HUES6 (cell line): ENCODE data around the gene FOXM1.
"Not testable (repeated sequence)": the region's sequence is repeated elsewhere in the genome, so short reads cannot be mapped to it uniquely, and the experiment has no call there.

Experiments used
- H3K27ac ChIP-seq: 2 replicates; pipeline ENCODE4 v1.7.0; 2013; ENCODE audit warnings: low read depth, mild to moderate bottlenecking, low read length, inconsistent platforms
- H3K27me3 ChIP-seq: 2 replicates; pipeline ENCODE4 v1.6.1; 2013; ENCODE audit warnings: low read length; ENCODE audit not compliant: control insufficient read depth, insufficient read depth
- H3K36me3 ChIP-seq: 2 replicates; pipeline ENCODE4 v1.6.1; 2013; ENCODE audit warnings: low read length; ENCODE audit not compliant: control insufficient read depth, insufficient read depth
- H3K4me1 ChIP-seq: 2 replicates; pipeline ENCODE4 v1.6.1; 2013; ENCODE audit warnings: low read length; ENCODE audit not compliant: control insufficient read depth, insufficient read depth
- H3K4me3 ChIP-seq: 2 replicates; pipeline ENCODE4 v1.5.1; 2013; ENCODE audit warnings: low read depth, low read length
- H3K9ac ChIP-seq: one replicate; pipeline ENCODE4 v1.6.1; 2013; ENCODE audit warnings: mild to moderate bottlenecking, low read length
- H3K9me3 ChIP-seq: 2 replicates; pipeline ENCODE4 v1.6.1; 2013; ENCODE audit warnings: low read depth, low read length; ENCODE audit not compliant: control insufficient read depth, insufficient read depth

The FOXM1 gene

DNA sequence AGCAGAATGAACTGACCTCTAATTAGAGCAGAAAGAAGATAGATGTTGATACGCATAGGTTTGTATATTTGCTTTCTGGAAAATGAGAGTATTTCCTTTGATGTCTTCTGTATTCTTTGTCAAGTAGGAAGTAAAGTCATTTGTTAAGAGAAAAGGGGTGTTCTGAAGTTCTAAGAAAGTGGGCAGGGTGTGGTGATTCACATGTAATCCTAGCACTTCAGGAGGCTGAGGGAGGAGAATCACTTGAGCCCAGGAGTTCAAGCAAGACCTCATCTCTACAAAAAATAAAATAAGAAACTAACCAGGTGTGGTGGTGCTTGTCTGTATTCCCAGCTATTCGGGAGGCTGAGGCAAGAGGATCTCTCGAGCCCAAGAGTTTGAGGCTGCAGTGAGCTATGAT is 2.9 kb upstream of the FOXM1 start:
- Histone ChIP-seq H3K4me1 (peaks cover 17% of the 10 kb centered on the region), H3K27me3 (no peaks in the 10 kb centered on the region), H3K9ac (no peak overlapping the region), H3K27ac (no peak overlapping the region), H3K4me3 (no peak overlapping the region), H3K36me3 (peaks cover 15% of the 10 kb centered on the region), H3K9me3 (no peaks in the 10 kb centered on the region)

DNA sequence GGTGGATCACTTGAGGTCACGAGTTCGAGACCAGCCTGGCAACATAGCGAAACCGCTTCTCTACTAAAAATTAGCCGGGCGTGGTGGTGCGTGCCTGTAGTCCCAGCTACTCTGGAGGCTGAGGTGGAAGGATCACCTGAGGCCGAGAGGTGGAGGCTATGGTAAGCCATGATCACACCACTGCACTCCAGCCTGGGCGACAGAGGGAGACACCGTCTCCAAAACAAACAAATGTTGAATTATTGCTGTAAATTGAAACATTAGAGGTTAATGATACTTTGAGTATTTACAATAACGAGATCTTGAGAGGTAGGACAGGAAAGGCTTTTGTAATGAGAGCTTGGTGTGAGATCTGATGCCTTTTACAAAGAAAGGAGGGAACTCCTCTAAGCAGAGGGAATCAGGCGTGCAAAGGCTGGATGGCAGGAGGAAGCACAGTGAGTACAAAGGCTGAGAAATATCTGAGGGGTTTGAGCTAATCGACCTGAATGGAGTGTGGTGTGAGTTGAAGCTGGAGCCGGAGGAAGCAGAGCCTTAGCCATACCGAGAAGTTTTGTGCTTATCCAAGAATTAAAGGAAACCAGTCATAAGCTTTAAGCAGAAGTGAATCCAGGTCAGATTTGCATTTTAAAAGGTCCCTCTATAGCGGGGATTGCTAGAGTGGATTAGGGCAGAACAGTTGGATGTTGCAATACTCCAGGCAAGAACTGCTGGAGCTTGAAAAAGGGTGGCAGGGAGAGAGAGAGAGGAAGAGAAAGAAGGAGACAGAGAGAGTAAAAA is 1.2 kb upstream of the FOXM1 start:
- H3K4me3 ChIP-seq, result peak overlapping the region; percentile 89
- H3K36me3 ChIP-seq, result peaks cover 28% of the 10 kb centered on the region
- H3K27ac ChIP-seq, result peak overlapping the region; percentile 90; the same call in 1 of the 2 replicates
- peak overlapping the region; percentile 96 for H3K9ac ChIP-seq
- peaks cover 14% of the 10 kb centered on the region for H3K4me1 ChIP-seq
- H3K27me3 ChIP-seq, result no peaks in the 10 kb centered on the region
- H3K9me3 ChIP-seq, result no peaks in the 10 kb centered on the region

DNA sequence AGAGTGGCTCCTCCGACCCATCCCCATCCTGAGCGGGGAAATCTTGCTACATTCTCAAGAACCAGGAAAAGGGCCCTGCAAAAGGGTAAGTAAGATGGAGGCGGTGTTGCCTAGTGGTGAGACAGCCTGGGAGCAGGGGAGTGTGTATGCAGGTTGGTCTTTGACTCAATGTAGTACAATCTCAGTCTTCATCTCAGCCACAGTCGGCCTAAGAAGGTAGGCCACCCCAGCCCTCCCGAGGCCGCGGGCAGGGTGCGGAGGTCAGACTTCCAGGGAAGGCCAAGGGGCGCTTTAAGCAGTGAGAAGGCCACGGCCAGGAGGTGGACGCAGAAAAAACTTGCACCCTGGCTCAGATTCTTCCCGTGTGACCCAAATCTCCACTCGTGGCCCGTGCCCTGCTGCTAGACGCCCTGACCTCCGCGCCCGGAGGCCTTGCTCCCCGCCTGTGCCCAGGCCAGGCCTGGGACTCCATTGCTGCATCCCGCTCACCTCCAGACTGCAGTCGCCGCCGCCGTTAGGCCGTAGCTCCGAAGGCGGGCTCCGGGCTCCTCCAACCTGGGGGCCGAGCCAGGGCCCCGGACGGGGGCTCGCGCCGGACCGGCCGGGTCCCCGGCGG is 435 bp downstream of the FOXM1 start:
- peaks cover 43% of the 10 kb centered on the region for H3K36me3 ChIP-seq

DNA sequence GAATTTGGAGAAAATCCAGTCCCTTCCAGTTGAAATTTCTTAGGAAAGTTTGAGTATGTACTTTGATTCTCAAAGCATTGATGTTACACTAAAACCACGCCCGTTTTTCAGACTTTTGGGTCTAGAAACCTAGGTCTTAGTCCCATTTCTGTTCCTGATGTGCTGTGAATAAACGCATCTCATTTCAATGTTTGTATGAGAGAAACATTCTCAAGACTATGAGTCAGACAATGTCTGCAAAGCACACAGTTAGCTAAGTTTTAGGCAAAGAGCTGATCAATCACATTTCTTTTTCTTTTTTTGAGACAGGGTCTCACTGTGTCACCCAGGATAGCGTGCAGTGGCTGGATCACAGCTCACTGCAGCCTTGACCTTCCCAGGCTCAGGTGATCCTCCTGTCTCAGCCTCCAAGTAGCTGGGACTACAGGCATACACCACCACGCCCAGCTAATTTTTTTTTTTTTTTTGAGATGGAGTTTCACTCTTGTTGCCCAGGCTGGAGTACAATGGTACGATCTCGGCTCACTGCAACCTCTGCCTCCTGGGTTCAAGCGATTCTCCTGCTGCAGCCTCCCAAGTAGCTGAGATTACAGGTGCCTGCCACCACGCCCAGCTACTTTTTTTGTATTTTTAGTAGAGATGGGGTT is 7.9 kb downstream of the FOXM1 start:
- not testable (repeated sequence) for H3K9me3 ChIP-seq, H3K27me3 ChIP-seq, H3K9ac ChIP-seq, H3K27ac ChIP-seq, H3K4me3 ChIP-seq, H3K4me1 ChIP-seq
- H3K36me3 ChIP-seq, result peaks cover 84% of the 10 kb centered on the region

More for the DNA sequence above, 435 bp downstream of the FOXM1 start:
- H3K4me3 ChIP-seq, result peak overlapping the region; percentile 89
- peak overlapping the region; percentile 90 for H3K27ac ChIP-seq
- no peaks in the 10 kb centered on the region for H3K9me3 ChIP-seq
- H3K4me1 ChIP-seq, result peaks cover 14% of the 10 kb centered on the region
- H3K9ac ChIP-seq, result peak overlapping the region; percentile 98
- H3K27me3 ChIP-seq, result no peaks in the 10 kb centered on the region

DNA sequence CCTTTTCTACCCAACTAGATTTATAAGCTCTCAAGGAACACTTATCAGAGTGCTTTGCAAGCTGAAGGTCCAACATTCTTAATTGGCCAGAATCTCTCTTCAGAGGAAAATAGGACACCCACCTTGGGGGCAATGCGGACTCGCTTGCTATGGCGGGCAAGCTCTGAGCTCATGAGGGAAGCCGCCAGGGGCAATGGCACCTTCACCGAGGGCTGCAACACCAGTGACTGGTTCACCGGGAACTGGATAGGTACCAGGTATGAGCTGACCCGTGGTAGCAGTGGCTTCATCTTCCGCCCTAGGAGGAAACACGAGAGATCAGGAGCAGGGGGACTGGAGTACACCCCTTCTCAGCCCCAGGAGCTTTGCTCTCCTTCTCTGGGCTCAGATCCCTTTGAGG is 12.8 kb downstream of the FOXM1 start:
- Histone ChIP-seq H3K9me3 (no peaks in the 10 kb centered on the region), H3K27ac (no peak overlapping the region), H3K36me3 (peaks cover 89% of the 10 kb centered on the region), H3K4me3 (no peak overlapping the region), H3K27me3 (no peaks in the 10 kb centered on the region), H3K4me1 (no peaks in the 10 kb centered on the region), H3K9ac (no peak overlapping the region)

DNA sequence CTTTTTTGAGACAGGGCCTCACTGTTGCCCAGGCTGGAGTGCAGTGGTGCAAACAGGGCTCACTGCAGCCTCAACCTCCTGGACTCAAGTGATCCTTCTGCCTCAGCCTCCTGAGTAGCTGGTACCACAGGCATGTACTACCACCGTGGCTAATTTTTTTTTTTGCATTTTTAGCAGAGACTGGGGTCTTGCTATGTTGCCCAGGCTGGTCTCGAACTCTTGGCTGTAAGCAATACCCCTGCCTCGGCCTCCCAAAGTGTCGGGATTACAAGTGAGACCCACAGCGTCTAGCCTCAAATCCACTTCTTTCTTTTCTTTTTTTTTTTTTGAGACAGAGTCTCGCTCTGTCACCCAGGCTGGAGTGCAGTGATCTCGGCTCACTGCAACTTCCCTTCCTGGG is 13.6 kb downstream of the FOXM1 start:
- H3K27ac ChIP-seq, H3K9ac ChIP-seq, H3K4me3 ChIP-seq, H3K9me3 ChIP-seq, H3K27me3 ChIP-seq, H3K4me1 ChIP-seq: not testable (repeated sequence)
- H3K36me3 ChIP-seq, result peaks cover 89% of the 10 kb centered on the region

DNA sequence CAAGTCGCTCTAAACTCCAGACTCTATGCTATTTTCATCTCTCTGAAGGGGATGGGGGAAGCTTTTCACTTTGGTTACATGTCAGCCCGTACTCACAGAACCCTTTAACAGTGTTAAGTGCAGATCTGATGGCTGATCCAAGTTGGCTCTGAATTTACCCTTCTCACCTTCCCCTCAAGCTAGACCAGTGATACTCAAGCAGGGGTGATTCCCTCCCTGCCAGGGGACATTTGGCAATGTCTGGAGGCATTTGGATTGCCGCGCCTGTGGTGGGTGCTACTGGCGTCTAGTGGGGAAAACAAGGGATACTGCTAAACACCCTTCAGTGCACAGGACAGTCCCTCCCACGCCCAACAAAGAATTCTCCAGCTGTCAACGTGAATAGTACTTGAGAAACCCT is 14.1 kb downstream of the FOXM1 start:
- no peaks in the 10 kb centered on the region for H3K4me1 ChIP-seq
- no peak overlapping the region for H3K9ac ChIP-seq
- H3K9me3 ChIP-seq, result no peaks in the 10 kb centered on the region
- no peak overlapping the region for H3K27ac ChIP-seq
- no peaks in the 10 kb centered on the region for H3K27me3 ChIP-seq
- H3K4me3 ChIP-seq, result no peak overlapping the region
- H3K36me3 ChIP-seq, result peaks cover 89% of the 10 kb centered on the region

DNA sequence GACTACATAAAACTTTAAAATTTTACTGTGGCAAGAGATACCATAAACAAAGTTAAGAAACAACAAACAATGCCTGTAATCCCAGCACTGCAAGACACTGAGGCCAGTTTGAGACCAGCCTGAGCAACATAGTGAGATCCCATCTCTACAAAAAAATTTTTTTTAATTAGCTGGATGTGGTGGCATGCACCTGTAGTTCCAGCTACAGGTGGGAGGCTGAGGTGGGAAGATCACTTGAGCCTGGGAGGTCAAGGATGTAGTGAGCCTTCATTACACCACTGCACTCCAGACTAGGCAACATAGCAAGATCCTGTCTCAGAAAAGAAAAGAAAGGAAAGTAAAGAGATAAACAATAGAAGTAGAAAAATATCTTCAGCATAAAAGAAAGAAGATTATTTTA is 16.8 kb downstream of the FOXM1 start:
- no peak overlapping the region for H3K27ac ChIP-seq
- no peaks in the 10 kb centered on the region for H3K4me1 ChIP-seq
- no peak overlapping the region for H3K4me3 ChIP-seq
- H3K9ac ChIP-seq, result no peak overlapping the region
- H3K36me3 ChIP-seq, result peaks cover 72% of the 10 kb centered on the region
- no peaks in the 10 kb centered on the region for H3K9me3 ChIP-seq
- no peaks in the 10 kb centered on the region for H3K27me3 ChIP-seq

DNA sequence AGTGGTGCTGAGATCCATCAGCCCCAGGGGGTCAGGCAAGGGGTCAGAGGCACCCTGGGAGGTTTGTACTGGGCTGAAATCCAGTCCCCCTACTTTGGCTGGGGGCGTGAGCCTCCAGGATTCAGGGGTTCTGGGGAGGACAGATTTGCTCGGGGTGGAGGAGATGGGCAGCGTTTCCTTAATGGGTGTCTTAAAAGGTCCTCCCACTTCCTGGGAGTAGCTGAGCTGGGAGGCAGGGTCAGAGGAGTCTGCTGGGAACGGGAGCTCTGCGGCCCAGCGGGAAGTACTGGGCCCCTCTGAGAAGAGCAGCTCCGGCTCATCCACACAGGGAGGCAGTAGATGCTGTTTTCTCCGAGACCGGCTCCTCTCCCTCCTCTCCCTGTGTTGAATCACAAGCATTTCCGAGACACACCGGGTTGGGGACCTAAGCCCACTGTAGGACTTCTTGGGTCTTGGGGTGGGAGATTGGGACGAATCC is 18.0 kb downstream of the FOXM1 start:
- Histone ChIP-seq H3K4me3 (no peak overlapping the region), H3K9me3 (no peaks in the 10 kb centered on the region), H3K4me1 (no peaks in the 10 kb centered on the region), H3K27me3 (no peaks in the 10 kb centered on the region), H3K36me3 (peaks cover 60% of the 10 kb centered on the region), H3K9ac (no peak overlapping the region), H3K27ac (no peak overlapping the region)

DNA sequence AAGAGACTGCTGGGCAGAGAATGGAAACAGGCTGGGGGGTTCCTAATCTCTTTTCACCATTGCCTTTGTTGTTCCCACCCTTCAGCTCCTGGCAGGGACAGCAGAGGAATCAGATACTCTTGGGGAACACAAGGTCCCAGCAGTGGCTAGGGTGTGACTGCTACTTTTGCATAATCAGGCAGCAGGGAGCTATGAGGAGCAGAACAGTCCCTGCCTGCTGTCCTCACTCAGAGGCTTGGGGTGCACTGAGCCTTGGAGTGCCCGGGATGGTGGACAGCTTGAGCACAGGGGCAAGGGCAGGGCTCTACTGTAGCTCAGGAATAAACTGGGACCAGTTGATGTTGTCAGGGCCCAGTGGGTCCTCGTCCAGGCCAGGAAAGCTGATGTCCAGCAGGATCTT is 18.6 kb downstream of the FOXM1 start:
- H3K9me3 ChIP-seq, result no peaks in the 10 kb centered on the region
- no peak overlapping the region for H3K9ac ChIP-seq
- no peak overlapping the region for H3K27ac ChIP-seq
- H3K4me3 ChIP-seq, result no peak overlapping the region
- H3K4me1 ChIP-seq, result no peaks in the 10 kb centered on the region
- no peaks in the 10 kb centered on the region for H3K27me3 ChIP-seq
- peaks cover 54% of the 10 kb centered on the region for H3K36me3 ChIP-seq

DNA sequence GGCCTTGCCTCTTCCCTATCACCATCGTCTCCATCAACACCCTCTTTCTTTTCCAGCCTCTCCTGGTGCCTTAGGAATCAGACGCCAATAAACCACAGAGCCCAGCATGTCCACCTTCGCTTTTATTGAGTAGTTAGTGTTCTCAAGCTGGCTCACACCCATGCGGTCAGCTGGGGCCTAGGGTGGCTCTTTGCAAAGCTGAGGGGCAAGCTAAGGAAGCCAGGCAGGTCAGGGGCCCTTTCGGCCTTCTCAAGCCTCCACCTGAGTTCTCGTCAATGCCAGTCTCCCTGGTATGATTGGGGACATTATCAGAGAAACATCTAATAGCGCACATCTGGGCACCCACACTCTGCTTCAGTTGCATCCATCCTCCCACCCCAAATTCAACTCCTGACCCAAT is 19.4 kb downstream of the FOXM1 start:
- H3K27me3 ChIP-seq, result no peaks in the 10 kb centered on the region
- no peaks in the 10 kb centered on the region for H3K9me3 ChIP-seq
- H3K4me1 ChIP-seq, result no peaks in the 10 kb centered on the region
- no peak overlapping the region for H3K4me3 ChIP-seq
- no peak overlapping the region for H3K27ac ChIP-seq
- H3K9ac ChIP-seq, result no peak overlapping the region
- H3K36me3 ChIP-seq, result peaks cover 47% of the 10 kb centered on the region
